HepG2 (cell line): ENCODE results near the gene ZNF526. TPM values are rescaled to one million over a fixed set of nuclear protein-coding genes. Genes with fewer than 3 reads are reported as not detected.

ENCODE experiments used
- AGO1 ChIP-seq: fragments of 200-400 bp; formaldehyde crosslinking; IDR thresholded peaks from 2 replicates; pipeline ENCODE4 v1.6.1; 2017; ENCODE audit warnings: mild to moderate bottlenecking, low read depth, low read length, moderate library complexity; ENCODE audit not compliant: poor library complexity, severe bottlenecking
- ATF7-NPFF ChIP-seq: sonication (generic); formaldehyde crosslinking; IDR thresholded peaks from 2 replicates; pipeline ENCODE4 v1.8.1; 2023; ENCODE audit warnings: mild to moderate bottlenecking, low read depth, missing genetic modification reagents, moderate library complexity
- NCOR1 ChIP-seq: fragments of 200-600 bp; sonication (generic); IDR thresholded peaks from 2 replicates; pipeline ENCODE4 v1.7.0; 2017; ENCODE audit warnings: antibody characterized with exemption, low read length, borderline replicate concordance
- RBM22 ChIP-seq: fragments of 200-400 bp; formaldehyde crosslinking; optimal IDR thresholded peaks from 2 replicates; pipeline ENCODE3; 2017; ENCODE audit warnings: mild to moderate bottlenecking, low read length, moderate library complexity
- RFX5 ChIP-seq: IDR thresholded peaks from 2 replicates; pipeline ENCODE4 v1.6.1; 2011; ENCODE audit warnings: low read depth, low read length, improper control_type of control experiment
- TCF12 ChIP-seq, 2 experiments: fragments of 450-650 bp in 1 of 2; sonication (generic) in 1 of 2; formaldehyde crosslinking in 1 of 2; IDR thresholded peaks; 2 replicates each; pipeline versions ENCODE4 v1.6.1 to v1.8.0; 2017 to 2022; ENCODE audit warnings: antibody characterized with exemption in 1 of 2, mild to moderate bottlenecking in 1 of 2, missing genetic modification reagents in 1 of 2, moderate library complexity in 1 of 2
- THAP11 ChIP-seq: IDR thresholded peaks from 2 replicates; pipeline ENCODE4 v1.6.1; 2016; ENCODE audit warnings: missing biosample characterization, missing genetic modification reagents
- ZNF136 ChIP-seq: sonication (generic); formaldehyde crosslinking; IDR thresholded peaks from 2 replicates; pipeline ENCODE4 v1.8.1; 2022; ENCODE audit warnings: low read depth, mild to moderate bottlenecking, moderate library complexity, missing genetic modification reagents
- ZNF180 ChIP-seq: sonication (generic); formaldehyde crosslinking; IDR thresholded peaks from 2 replicates; pipeline ENCODE4 v1.4.0; 2020; ENCODE audit warnings: low read depth, missing genetic modification reagents, borderline replicate concordance
- ZNF234 ChIP-seq: sonication (generic); formaldehyde crosslinking; conservative IDR thresholded peaks from 2 replicates; pipeline ENCODE4 v1.5.1; 2020; ENCODE audit warnings: mild to moderate bottlenecking, missing genetic modification reagents
- ZNF570 ChIP-seq: sonication (generic); formaldehyde crosslinking; IDR thresholded peaks from 2 replicates; pipeline ENCODE4 v1.4.0; 2020; ENCODE audit warnings: mild to moderate bottlenecking, missing genetic modification reagents, borderline replicate concordance
- ZNF720 ChIP-seq: sonication (generic); formaldehyde crosslinking; IDR thresholded peaks from 2 replicates; pipeline ENCODE4 v1.4.0; 2020; ENCODE audit warnings: missing genetic modification reagents
- ZSCAN20 ChIP-seq: sonication (generic); formaldehyde crosslinking; IDR thresholded peaks from 2 replicates; pipeline ENCODE4 v1.4.0; 2020; ENCODE audit warnings: missing genetic modification reagents, mild to moderate bottlenecking, borderline replicate concordance
- polyA plus RNA-seq, 8 experiments: library from polyadenylated mRNA; depleted of rRNA in 3 of 8; stranded (reverse) in 7 of 8; unstranded in 1 of 8; fragments of >200 nt; fragmentation: Illumina TruSeq in 4 of 8; extraction: Trizol in 4 of 8; gene quantifications; 2 replicates each; pipeline versions ENCODE4 v1.2.1 to v1.2.3, GENCODE V29; 2011 to 2016; ENCODE audit warnings: low read depth in 4 of 8, missing spikeins in 1 of 8, mixed read lengths in 1 of 8; ENCODE audit not compliant: insufficient read depth in 1 of 8
- total RNA-seq, 5 experiments: library from RNA; depleted of rRNA; stranded (reverse); fragments of >200 nt; fragmentation: Illumina TruSeq; extraction: Trizol; gene quantifications; 2 replicates each; pipeline ENCODE4 v1.2.3, GENCODE V29; 2016; ENCODE audit warnings: low read depth in 1 of 5
- TF ChIP-seq, protein P1 (sequence below): sonication (generic); formaldehyde crosslinking; IDR thresholded peaks from 2 replicates; pipeline ENCODE4 v1.5.1; 2020; ENCODE audit warnings: missing genetic modification reagents, mild to moderate bottlenecking, borderline replicate concordance
- TF ChIP-seq, protein P2 (sequence below): sonication (generic); formaldehyde crosslinking; IDR thresholded peaks from 2 replicates; pipeline ENCODE4 v1.5.1; 2020; ENCODE audit warnings: missing genetic modification reagents, mild to moderate bottlenecking, borderline replicate concordance
- TF ChIP-seq, protein P3 (sequence below), 2 experiments: sonication (generic) in 1 of 2; formaldehyde crosslinking in 1 of 2; IDR thresholded peaks; 2 replicates each; pipeline versions ENCODE4 v1.5.1 to v1.6.1; 2011 to 2020; ENCODE audit warnings: borderline replicate concordance in 1 of 2, low read depth in 1 of 2, low read length in 1 of 2, mild to moderate bottlenecking in 1 of 2, missing genetic modification reagents in 1 of 2, moderate library complexity in 1 of 2
- TF ChIP-seq, protein P4 (sequence below): sonication (generic); formaldehyde crosslinking; IDR thresholded peaks from 2 replicates; pipeline ENCODE4 v1.5.1; 2020; ENCODE audit warnings: mild to moderate bottlenecking, missing genetic modification reagents, borderline replicate concordance
- TF ChIP-seq, protein P5 (sequence below): fragments of 450-650 bp; IDR thresholded peaks from 2 replicates; pipeline ENCODE4 v1.6.1; 2017

The ZNF526 gene
- total and polyA plus RNA-seq, 2 of the 13 experiments (the other 11 are each of a cell fraction or from before 2014, with no cell fraction given), result 3.3 to 8.4 TPM

DNA sequence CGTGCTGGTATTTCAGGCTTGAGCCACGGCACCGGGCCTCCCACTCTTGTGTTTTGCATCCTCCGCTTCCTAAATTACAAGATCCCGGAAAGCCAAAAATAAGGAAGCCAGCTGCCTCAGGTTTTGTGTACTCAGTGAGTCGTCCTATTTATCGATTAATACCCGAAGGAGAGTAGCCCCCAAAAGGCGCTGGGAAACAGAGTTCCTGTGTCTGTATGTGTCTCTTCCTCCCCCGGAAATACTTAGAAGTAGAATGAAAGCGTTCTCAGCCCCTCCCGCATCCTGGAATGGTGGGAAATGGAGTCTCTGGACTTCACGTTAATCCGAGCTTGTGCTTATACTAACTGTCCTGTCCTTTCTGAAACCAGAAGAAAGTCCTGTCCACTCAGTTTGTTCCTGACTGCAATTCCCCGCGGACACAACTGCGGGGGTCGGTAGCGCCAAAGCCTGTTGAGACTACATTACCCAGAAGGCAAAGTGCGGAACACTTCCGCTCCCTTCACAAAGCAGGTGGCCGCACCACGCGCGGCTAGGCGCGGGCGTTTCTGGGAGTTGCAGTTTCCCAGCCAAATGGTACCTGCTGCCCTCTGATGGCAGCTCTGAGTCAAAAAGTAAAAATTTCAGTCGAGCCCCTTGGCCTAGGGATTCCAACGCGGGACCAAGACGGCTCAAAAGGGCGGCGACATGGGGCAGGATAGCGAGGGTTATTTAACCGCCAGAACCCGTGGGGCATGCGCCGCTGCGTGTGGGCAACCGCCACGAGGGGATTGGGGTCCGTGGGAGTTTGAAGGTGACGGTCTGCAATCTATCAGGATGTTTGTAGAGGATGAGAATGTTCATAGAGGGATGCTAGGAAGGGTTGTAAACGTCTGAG is 24.5 kb downstream of the ZNF526 start (continued):
- TF ChIP-seq AGO1 (peak; percentile 91), ZNF234 (CRISPR knock-in tag) (no peak), RBM22 (no peak), ZNF180 (CRISPR knock-in tag) (peak; percentile 90; the same call in 1 of the 2 replicates), ZNF570 (CRISPR knock-in tag) (no peak), THAP11 (peak; percentile 99), ZSCAN20 (CRISPR knock-in tag) (0 out of 2 replicates have a peak, but pooled peaks have one; percentile 39), ATF7-NPFF (no peak), ZNF136 (CRISPR knock-in tag) (no peak), ZNF720 (CRISPR knock-in tag) (no peak), NCOR1 (no peak), RFX5 (no peak), TCF12 (IDR thresholded peaks at IDR 0.05) (no peak), TCF12 (CRISPR knock-in tag; IDR thresholded peaks at IDR 0.05) (no peak)
- TF ChIP-seq, protein P1, sequence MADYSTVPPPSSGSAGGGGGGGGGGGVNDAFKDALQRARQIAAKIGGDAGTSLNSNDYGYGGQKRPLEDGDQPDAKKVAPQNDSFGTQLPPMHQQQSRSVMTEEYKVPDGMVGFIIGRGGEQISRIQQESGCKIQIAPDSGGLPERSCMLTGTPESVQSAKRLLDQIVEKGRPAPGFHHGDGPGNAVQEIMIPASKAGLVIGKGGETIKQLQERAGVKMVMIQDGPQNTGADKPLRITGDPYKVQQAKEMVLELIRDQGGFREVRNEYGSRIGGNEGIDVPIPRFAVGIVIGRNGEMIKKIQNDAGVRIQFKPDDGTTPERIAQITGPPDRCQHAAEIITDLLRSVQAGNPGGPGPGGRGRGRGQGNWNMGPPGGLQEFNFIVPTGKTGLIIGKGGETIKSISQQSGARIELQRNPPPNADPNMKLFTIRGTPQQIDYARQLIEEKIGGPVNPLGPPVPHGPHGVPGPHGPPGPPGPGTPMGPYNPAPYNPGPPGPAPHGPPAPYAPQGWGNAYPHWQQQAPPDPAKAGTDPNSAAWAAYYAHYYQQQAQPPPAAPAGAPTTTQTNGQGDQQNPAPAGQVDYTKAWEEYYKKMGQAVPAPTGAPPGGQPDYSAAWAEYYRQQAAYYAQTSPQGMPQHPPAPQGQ (CRISPR knock-in tag), result no peak
- TF ChIP-seq, protein P2, sequence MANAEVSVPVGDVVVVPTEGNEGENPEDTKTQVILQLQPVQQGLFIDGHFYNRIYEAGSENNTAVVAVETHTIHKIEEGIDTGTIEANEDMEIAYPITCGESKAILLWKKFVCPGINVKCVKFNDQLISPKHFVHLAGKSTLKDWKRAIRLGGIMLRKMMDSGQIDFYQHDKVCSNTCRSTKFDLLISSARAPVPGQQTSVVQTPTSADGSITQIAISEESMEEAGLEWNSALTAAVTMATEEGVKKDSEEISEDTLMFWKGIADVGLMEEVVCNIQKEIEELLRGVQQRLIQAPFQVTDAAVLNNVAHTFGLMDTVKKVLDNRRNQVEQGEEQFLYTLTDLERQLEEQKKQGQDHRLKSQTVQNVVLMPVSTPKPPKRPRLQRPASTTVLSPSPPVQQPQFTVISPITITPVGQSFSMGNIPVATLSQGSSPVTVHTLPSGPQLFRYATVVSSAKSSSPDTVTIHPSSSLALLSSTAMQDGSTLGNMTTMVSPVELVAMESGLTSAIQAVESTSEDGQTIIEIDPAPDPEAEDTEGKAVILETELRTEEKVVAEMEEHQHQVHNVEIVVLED (CRISPR knock-in tag), result peak; percentile 94
- TF ChIP-seq, protein P3, sequence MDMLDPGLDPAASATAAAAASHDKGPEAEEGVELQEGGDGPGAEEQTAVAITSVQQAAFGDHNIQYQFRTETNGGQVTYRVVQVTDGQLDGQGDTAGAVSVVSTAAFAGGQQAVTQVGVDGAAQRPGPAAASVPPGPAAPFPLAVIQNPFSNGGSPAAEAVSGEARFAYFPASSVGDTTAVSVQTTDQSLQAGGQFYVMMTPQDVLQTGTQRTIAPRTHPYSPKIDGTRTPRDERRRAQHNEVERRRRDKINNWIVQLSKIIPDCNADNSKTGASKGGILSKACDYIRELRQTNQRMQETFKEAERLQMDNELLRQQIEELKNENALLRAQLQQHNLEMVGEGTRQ (IDR thresholded peaks at IDR 0.05; ENCODE audit: low read depth, low read length), result peak; percentile 57
- TF ChIP-seq, protein P3 (CRISPR knock-in tag; IDR thresholded peaks at IDR 0.05; ENCODE audit: borderline replicate concordance), result peak; percentile 68; the same call in 1 of the 2 replicates
- TF ChIP-seq, protein P4, sequence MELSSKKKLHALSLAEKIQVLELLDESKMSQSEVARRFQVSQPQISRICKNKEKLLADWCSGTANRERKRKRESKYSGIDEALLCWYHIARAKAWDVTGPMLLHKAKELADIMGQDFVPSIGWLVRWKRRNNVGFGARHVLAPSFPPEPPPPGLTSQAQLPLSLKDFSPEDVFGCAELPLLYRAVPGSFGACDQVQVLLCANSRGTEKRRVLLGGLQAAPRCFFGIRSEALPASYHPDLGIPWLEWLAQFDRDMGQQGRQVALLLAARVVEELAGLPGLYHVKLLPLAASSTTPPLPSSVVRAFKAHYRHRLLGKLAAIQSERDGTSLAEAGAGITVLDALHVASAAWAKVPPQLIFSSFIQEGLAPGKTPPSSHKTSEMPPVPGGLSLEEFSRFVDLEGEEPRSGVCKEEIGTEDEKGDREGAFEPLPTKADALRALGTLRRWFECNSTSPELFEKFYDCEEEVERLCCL (CRISPR knock-in tag), result no peak
- TF ChIP-seq, protein P5, sequence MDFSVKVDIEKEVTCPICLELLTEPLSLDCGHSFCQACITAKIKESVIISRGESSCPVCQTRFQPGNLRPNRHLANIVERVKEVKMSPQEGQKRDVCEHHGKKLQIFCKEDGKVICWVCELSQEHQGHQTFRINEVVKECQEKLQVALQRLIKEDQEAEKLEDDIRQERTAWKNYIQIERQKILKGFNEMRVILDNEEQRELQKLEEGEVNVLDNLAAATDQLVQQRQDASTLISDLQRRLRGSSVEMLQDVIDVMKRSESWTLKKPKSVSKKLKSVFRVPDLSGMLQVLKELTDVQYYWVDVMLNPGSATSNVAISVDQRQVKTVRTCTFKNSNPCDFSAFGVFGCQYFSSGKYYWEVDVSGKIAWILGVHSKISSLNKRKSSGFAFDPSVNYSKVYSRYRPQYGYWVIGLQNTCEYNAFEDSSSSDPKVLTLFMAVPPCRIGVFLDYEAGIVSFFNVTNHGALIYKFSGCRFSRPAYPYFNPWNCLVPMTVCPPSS, result no peak
